LNCAP (cell line): ENCODE results near the gene SPAG8.

ENCODE experiments used
- TF ChIP-seq, protein P1 (sequence below): fragments of 450-650 bp; IDR thresholded peaks from 2 replicates; pipeline ENCODE4 v1.5.1; 2017; ENCODE audit warnings: mild to moderate bottlenecking

The SPAG8 gene

DNA sequence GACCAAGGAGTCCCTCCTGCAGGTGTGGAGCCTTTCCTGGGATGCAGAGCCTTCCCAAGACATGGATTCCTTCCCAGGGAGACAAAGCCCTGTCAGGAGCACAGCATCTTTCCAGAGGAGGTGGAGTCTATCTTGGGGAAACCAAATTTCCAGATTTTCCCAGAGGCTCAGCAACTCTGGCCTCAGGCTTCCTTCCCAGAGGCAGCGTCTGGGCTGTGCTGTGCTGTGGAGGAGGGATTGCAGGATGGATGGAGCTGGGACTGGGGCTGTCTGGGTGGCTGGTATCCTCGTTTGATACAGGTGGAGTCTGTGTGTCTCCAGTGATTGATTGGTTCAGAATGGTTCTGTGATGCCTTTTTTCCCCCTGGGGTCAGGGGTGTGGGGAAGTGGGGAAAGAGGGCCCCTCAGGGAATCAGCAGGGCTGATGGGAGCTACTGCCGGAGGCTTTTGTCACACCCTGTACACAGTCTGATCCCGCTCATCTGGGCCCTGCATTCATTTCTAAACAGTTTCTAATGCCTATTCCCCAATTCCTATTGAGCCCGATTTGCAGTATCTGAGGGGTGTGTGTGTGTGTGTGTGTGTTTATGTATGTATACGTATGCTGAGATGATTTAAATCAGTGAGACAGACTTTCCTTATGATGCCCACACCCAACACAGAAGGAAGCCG lies 42.2 kb upstream of the SPAG8 start:
- TF ChIP-seq, protein P1, sequence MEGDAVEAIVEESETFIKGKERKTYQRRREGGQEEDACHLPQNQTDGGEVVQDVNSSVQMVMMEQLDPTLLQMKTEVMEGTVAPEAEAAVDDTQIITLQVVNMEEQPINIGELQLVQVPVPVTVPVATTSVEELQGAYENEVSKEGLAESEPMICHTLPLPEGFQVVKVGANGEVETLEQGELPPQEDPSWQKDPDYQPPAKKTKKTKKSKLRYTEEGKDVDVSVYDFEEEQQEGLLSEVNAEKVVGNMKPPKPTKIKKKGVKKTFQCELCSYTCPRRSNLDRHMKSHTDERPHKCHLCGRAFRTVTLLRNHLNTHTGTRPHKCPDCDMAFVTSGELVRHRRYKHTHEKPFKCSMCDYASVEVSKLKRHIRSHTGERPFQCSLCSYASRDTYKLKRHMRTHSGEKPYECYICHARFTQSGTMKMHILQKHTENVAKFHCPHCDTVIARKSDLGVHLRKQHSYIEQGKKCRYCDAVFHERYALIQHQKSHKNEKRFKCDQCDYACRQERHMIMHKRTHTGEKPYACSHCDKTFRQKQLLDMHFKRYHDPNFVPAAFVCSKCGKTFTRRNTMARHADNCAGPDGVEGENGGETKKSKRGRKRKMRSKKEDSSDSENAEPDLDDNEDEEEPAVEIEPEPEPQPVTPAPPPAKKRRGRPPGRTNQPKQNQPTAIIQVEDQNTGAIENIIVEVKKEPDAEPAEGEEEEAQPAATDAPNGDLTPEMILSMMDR: no peak

DNA sequence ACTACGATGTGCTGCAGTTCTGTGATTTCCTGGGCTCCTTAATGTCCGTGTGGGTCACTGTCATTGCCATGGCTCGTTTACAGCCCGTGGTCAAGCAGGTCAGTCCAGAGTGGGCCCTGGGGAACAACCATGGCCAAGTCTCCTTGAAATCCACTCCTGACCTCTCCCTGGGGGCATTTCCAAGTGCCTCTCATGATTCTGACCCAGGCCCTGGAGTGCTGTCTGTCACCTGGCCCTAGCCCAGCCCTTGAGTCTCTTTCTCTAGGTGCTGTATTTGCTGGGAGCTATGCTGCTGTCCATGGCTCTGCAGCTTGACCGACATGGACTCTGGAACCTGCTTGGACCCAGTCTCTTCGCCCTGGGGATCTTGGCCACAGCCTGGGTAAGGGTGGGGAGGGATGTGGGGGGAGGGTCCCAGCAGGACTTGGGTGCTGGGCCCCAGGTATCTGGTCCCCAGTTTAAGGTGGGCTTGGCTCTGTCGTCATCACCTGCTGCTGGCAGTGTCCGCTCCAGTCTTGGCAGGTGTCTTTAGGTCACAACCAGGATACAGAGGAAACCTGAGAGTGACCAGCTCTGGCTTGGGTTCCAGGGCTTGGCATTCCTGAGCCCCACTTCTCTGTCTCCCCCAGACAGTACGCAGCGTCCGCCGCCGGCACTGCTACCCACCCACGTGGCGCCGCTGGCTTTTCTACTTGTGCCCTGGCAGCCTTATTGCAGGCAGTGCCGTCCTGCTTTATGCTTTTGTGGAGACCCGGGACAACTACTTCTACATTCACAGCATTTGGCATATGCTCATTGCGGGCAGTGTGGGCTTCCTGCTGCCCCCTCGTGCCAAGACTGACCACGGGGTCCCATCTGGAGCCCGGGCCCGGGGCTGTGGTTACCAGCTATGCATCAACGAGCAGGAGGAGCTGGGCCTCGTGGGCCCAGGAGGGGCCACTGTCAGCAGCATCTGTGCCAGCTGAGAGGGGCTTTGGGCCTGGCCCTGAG lies 41.1 kb upstream of the SPAG8 start:
- TF ChIP-seq, protein P1: no peak

DNA sequence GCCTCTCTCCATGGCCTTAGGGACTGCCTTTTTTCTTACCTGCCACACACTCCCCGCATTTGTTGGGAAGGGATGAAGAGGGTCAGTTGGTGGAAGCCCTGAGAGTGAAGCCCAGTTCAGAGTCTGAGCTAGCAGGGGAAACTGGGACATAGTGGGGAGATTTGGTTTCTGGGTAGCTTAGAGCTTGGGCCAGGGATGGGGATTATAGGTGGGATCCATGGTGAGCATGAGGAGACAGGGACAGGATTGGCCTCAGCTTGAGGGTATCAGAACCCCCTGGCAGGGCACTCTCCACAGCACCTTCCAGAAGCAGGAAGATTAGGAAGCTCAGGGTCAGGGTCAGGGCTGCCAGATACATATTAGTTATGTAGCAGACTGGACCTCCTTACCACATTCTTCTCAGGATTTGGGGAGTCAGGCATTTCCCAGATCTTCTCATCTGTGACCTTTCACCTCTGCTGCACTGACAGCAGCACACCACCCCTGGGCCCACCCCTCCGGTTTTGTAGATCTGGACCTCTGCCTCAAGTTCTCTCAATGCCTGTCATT lies 40.3 kb upstream of the SPAG8 start:
- TF ChIP-seq, protein P1: no peak

DNA sequence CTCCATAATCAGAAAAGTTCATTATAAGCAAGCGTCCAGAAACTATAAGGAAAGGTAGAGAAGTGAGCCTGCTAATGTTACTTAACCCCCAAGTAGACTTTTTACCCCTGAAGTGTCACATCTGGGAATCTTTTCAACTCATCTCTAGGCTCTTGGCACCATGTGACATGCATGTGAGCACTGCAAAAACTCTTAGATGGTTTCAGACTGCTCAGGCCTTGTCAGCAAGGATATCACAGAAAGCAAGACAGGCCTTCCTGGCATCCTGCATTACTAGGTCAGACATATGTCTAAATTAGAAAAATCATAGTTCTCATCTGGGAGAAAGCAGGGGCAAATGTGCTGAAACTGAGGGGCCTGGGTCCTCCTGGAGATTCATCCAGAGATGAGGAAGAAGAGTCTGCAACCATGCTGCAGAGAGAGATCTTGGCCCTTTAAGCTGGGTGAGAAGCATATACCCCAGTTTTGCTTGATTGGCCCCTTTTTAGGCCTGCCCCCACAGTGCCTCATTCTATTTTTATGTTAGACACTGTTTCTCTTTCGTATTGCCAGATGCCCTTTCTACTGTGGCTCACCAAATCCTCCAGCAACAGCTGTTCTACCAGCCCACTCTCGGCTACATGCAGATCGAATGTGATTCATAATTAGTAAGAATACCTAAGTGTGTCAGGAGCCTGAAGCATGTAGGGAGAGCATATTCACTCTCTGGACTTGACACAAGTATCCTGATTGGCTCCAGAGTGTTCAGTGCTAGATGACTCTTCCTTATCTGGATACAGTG lies 35.9 kb upstream of the SPAG8 start:
- TF ChIP-seq, protein P1: no peak

- TF ChIP-seq, protein P1: no peak
Observed at GRCh38 chr9:35845824-35846771, 34.0 kb upstream of the SPAG8 start.

GRCh38 chr9:35844628-35845270 lies 32.7 kb upstream of the SPAG8 start:
- TF ChIP-seq, protein P1: no peak
